A673 (cell line): ENCODE measurements around the gene RHBDF2.

ENCODE experiments used
- EZH2 ChIP-seq: fragments of 200-600 bp; sonication (generic); IDR thresholded peaks from 2 replicates; pipeline ENCODE4 v1.6.1; 2017; ENCODE audit warnings: borderline replicate concordance, low read depth, mild to moderate bottlenecking, mixed read lengths, antibody characterized with exemption, low read length; ENCODE audit not compliant: poor library complexity, severe bottlenecking
- TF ChIP-seq, protein P1 (sequence below): fragments of 300-800, 200-600 bp; sonication (generic); conservative IDR thresholded peaks from 2 replicates; pipeline ENCODE4 v1.5.1; 2017; ENCODE audit warnings: low read depth, mild to moderate bottlenecking, antibody characterized with exemption, low read length, moderate library complexity, mixed read lengths

DNA sequence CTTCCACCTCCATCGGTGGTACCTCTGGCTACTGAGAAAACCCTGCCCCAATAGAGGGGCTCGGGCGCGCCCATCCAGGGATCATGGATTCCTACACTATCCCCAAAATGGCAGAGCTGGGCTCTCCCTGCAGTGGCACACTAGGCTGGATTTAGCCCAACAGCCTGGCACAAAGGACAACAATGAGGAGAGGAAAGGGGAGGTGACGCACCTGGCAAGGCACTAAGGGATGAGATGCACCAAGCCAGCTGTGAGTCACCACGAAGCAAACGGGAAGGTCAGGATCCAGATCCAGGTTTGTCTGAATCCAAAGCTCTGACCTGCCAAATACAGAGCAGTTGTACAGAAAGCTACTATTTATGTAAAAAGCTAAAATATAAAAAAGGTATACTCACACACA, 66.4 kb downstream of the RHBDF2 start:
- TF ChIP-seq, protein P1, sequence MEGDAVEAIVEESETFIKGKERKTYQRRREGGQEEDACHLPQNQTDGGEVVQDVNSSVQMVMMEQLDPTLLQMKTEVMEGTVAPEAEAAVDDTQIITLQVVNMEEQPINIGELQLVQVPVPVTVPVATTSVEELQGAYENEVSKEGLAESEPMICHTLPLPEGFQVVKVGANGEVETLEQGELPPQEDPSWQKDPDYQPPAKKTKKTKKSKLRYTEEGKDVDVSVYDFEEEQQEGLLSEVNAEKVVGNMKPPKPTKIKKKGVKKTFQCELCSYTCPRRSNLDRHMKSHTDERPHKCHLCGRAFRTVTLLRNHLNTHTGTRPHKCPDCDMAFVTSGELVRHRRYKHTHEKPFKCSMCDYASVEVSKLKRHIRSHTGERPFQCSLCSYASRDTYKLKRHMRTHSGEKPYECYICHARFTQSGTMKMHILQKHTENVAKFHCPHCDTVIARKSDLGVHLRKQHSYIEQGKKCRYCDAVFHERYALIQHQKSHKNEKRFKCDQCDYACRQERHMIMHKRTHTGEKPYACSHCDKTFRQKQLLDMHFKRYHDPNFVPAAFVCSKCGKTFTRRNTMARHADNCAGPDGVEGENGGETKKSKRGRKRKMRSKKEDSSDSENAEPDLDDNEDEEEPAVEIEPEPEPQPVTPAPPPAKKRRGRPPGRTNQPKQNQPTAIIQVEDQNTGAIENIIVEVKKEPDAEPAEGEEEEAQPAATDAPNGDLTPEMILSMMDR, result no peak
- no peak for TF ChIP-seq EZH2
